Stimulated activated CD8-positive, alpha-beta memory T cell treated with anti-CD3 and anti-CD28 coated beads, Interleukin-7, amount 100 ng/mL, for 48 hours (primary cell): ENCODE measurements around the gene ZNF799.
"Not testable (repeated sequence)": the region's sequence is repeated elsewhere in the genome, so short reads cannot be mapped to it uniquely, and the experiment has no call there.

ENCODE experiments used
- DNase-seq, 2 donors: peaks; one replicate each; pipeline ENCODE4 v3.0.0-alpha.2; 2020; ENCODE audit warnings: low read depth in 1 of 2; ENCODE audit errors: extremely low read depth in 1 of 2

The ZNF799 gene

GRCh38 chr19:12400633-12401502 lies at the start of gene ZNF799:
ZNF799 (minus strand) TSS chr19:12401271; CDS start chr19:12401070, 201 bp downstream.
- peak; percentile 72 to 89 for DNase-seq

DNA sequence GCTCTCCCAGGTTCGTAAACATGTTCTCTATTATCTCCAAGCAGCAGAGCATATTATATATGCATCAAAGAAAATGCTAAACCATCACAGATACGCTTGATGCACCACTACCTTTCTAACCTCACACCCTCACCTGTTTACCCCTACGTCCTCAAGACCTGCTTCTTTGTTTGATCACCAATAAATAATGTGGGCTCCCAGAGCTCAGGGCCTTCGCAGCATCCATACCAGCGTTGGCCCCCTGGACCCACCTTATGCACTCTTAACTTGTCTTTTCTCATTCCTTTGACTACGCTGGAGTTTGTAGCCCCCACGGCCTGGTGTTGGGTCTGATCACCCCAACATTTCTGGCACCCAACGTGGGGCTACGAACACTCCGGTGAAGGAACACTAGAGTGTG lies 49.8 kb upstream of the ZNF799 start:
- no peak for DNase-seq

- no peak for DNase-seq
These were observed 47.7 kb upstream of the ZNF799 start for GRCh38 chr19:12448808-12449207.

- DNase-seq = peak; percentile 96 to 99
These were observed 39.7 kb upstream of the ZNF799 start, which contains the start of gene ZNF443 for GRCh38 chr19:12440541-12441316. ZNF443 (minus strand) TSS chr19:12441021; CDS start chr19:12440914, 107 bp downstream.

- DNase-seq = peak; percentile 40 to 63
These were observed 38.8 kb upstream of the ZNF799 start for GRCh38 chr19:12439686-12440540.

- DNase-seq = not testable (repeated sequence)
These were observed 29.7 kb upstream of the ZNF799 start for GRCh38 chr19:12430726-12431299.

GRCh38 chr19:12425888-12426274 lies 24.8 kb upstream of the ZNF799 start:
- DNase-seq = no peak

GRCh38 chr19:12425236-12425887 lies 24.3 kb upstream of the ZNF799 start:
- DNase-seq = no peak

- DNase-seq = not testable (repeated sequence)
These were observed 16.2 kb upstream of the ZNF799 start for GRCh38 chr19:12417273-12417672.

DNA sequence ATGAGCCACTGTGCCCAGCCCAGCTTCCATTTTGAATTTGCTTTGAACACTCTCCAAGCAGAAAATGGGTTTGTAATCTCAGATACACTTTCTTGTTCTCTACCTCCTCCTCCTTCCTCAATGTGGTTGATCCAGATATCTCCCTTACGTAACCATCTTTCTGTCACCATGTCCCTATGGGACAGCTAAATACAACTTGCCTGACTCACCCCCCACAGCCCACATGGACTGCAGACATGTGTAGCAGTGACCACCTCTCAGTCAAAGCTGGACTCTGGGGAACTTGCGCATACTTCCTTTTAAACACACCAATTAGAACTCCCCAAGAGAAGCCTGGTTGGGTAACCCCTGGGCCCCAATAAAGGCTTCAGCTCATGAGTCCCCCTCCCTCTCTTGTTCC lies 10.8 kb upstream of the ZNF799 start:
- DNase-seq = no peak

GRCh38 chr19:12399901-12400632 lies 1.0 kb downstream of the ZNF799 start:
- DNase-seq = peak; percentile 28 to 31

DNA sequence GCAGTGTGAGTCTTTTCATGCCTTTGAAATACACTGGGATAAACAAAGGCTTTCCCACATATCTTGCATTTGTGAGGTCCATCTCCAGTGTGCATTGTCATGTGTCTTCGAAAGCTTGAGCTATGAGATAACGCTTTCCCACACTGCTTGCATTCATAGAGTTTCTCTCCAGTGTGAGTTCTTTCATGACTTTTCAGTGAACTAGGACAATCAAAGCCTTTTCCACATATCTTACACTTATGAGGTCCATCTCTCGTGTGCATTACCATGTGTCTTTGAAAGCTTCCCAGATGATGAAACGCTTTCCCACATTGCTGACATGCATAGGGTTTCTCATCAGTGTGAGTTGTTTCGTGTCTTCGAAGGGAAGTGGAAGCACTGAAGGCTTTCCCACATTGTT lies 9.9 kb downstream of the ZNF799 start:
- DNase-seq = not testable (repeated sequence)

- not testable (repeated sequence) for DNase-seq
These were observed 14.7 kb downstream of the ZNF799 start for GRCh38 chr19:12386365-12386764.

- DNase-seq = no peak
These were observed 20.7 kb downstream of the ZNF799 start for GRCh38 chr19:12380444-12380737.

GRCh38 chr19:12379732-12380443 lies 21.2 kb downstream of the ZNF799 start:
- no peak for DNase-seq

DNA sequence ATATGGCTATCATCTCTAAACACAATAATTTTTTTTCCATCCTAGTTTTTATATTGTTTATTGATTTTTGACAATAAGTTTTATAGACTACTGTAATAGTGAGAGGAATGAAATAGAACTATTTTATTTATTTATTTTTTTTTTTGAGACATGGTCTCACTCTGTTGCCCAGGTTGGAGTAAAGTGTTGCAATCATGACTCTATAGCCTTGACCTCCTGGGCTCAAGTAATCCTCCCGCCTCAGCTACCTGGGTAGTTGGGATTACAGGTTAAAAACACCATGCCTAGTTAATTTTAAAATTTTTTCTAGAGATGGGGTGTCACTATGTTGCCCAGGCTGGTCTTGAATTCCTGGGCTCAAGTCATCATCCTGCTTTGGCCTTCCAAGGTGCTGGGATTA lies 27.0 kb downstream of the ZNF799 start:
- DNase-seq = no peak

GRCh38 chr19:12365236-12366162 lies 35.6 kb downstream of the ZNF799 start, which contains the start of gene ZNF442:
ZNF442 (minus strand) TSS chr19:12365683; CDS start chr19:12363631, 2,052 bp downstream.
- peak; percentile 64 to 90 for DNase-seq
